HepG2 (cell line): ENCODE data around the gene KCNJ1. TPM values are rescaled to one million over a fixed set of nuclear protein-coding genes. Genes with fewer than 3 reads are reported as not detected.

Experiments
- ATAC-seq: fragments of 200-7000 bp; cut with Tn5 transposase; 3 replicates; pipeline ENCODE4 v1.9.1; 2020; ENCODE audit warnings: mild to moderate bottlenecking, moderate library complexity
- BruUV-seq: library from RNA; stranded (reverse); fragments of 400-500 nt; replicated peaks from 2 replicates; lab custom pipeline; 2021; lab: Mats Ljungman, UMichigan
- CTCF ChIA-PET: fragments of 300-600 bp; formaldehyde crosslinking; extraction: SDS; loops from one replicate; lab custom pipeline; 2021; ENCODE audit warnings: low total read pairs, inconsistent platforms, low intra/inter-chr PET ratio; lab: Yijun Ruan, JAX
- POLR2A ChIA-PET: fragments of 350-600 bp; sonication (Branson Sonifier 250); formaldehyde crosslinking; loops from one replicate; lab custom pipeline; 2020; ENCODE audit warnings: antibody characterized with exemption, inconsistent platforms; lab: Yijun Ruan, JAX
- DNase-seq: peaks from one replicate; pipeline ENCODE4 v3.0.0-alpha.2; 2015; ENCODE audit warnings: low spot score
- FAIRE-seq: peaks from 3 replicates; lab custom pipeline; 2011; peaks lifted over from hg19 to GRCh38; lab: Jason Lieb, UNC
- H2AFZ ChIP-seq: one replicate; pipeline ENCODE4 v1.6.1; 2011; ENCODE audit warnings: low read length, inconsistent platforms
- H3K27ac ChIP-seq: fragments of 300-600 bp; 3 replicates; pipeline ENCODE4 v1.8.0; 2011; ENCODE audit warnings: mixed run types, mild to moderate bottlenecking, mixed read lengths, low read length, inconsistent platforms; ENCODE audit not compliant: insufficient read depth; ENCODE audit errors: extremely low read length
- H3K27me3 ChIP-seq, 2 experiments: fragments of 200-600 bp in 1 of 2; 2 replicates in 1 of 2; 3 replicates in 1 of 2; pipeline versions ENCODE4 v1.6.0 to v1.8.0; 2011; ENCODE audit warnings: low read length in 2 of 2, mild to moderate bottlenecking in 2 of 2, moderate library complexity in 2 of 2, inconsistent platforms in 1 of 2; ENCODE audit not compliant: insufficient read depth in 2 of 2, control insufficient read depth in 1 of 2
- H3K36me3 ChIP-seq, 2 experiments: fragments of 200-600 bp in 1 of 2; replicated peaks in 1 of 2; 2 replicates in 1 of 2; 3 replicates in 1 of 2; pipeline versions ENCODE4 v1.5.1 to v1.8.0; 2011; ENCODE audit warnings: low read length in 2 of 2, inconsistent platforms in 1 of 2; ENCODE audit not compliant: insufficient read depth in 2 of 2, control insufficient read depth in 1 of 2
- H3K4me1 ChIP-seq: 2 replicates; pipeline ENCODE4 v1.5.1; 2012; ENCODE audit warnings: low read length, inconsistent platforms; ENCODE audit not compliant: insufficient read depth
- H3K4me2 ChIP-seq: 2 replicates; pipeline ENCODE4 v1.6.0; 2011; ENCODE audit warnings: low read depth, low read length, inconsistent platforms
- H3K4me3 ChIP-seq, 3 experiments: fragments of 200-600 bp in 1 of 3; sonication (generic), shearing (Covaris generic) in 1 of 3; replicated peaks in 1 of 3; 2 replicates each; pipeline ENCODE4 v1.5.1; 2011 to 2016; ENCODE audit warnings: low read length in 3 of 3, inconsistent platforms in 2 of 3, low read depth in 2 of 3, mild to moderate bottlenecking in 2 of 3, control low read depth in 1 of 3, mixed read lengths in 1 of 3; ENCODE audit not compliant: insufficient read depth in 1 of 3
- H3K79me2 ChIP-seq: one replicate; pipeline ENCODE4 v1.6.1; 2011; ENCODE audit warnings: low read length, inconsistent platforms; ENCODE audit not compliant: insufficient read depth
- H3K9ac ChIP-seq: 2 replicates; pipeline ENCODE4 v1.6.0; 2011; ENCODE audit warnings: mild to moderate bottlenecking, low read depth, low read length, inconsistent platforms; ENCODE audit not compliant: insufficient read depth
- H3K9me3 ChIP-seq: 2 replicates; pipeline ENCODE4 v1.5.1; 2012; ENCODE audit warnings: mild to moderate bottlenecking, low read length
- H4K20me1 ChIP-seq: 2 replicates; pipeline ENCODE4 v1.6.0; 2011; ENCODE audit warnings: inconsistent platforms, mild to moderate bottlenecking, low read length, moderate library complexity; ENCODE audit not compliant: insufficient read depth
- CENPT ChIP-seq: sonication (generic); formaldehyde crosslinking; IDR thresholded peaks from 2 replicates; pipeline ENCODE4 v1.8.0; 2022; ENCODE audit warnings: low read depth, mild to moderate bottlenecking, moderate library complexity, missing genetic modification reagents
- CHD4 ChIP-seq: fragments of 200-600 bp; sonication (generic); IDR thresholded peaks from 2 replicates; pipeline ENCODE4 v1.7.0; 2017; ENCODE audit warnings: mild to moderate bottlenecking, low read length, borderline replicate concordance
- FIP1L1 ChIP-seq: fragments of 200-400 bp; formaldehyde crosslinking; IDR thresholded peaks from 2 replicates; pipeline ENCODE4 v1.6.1; 2018; ENCODE audit warnings: low read depth, mild to moderate bottlenecking, low read length, moderate library complexity, borderline replicate concordance; ENCODE audit not compliant: insufficient read depth
- HOXA7 ChIP-seq: sonication (generic); formaldehyde crosslinking; IDR thresholded peaks from 2 replicates; pipeline ENCODE4 v1.8.1; 2022; ENCODE audit warnings: mild to moderate bottlenecking, missing genetic modification reagents, moderate library complexity
- KDM4B ChIP-seq: sonication (generic); formaldehyde crosslinking; IDR thresholded peaks from 2 replicates; pipeline ENCODE4 v1.4.0; 2020; ENCODE audit warnings: missing genetic modification reagents
- MTF2 ChIP-seq: sonication (generic); formaldehyde crosslinking; IDR thresholded peaks from 2 replicates; pipeline ENCODE4 v1.5.0; 2020; ENCODE audit warnings: missing genetic modification reagents, borderline replicate concordance
- MYNN ChIP-seq: sonication (generic); formaldehyde crosslinking; IDR thresholded peaks from 2 replicates; pipeline ENCODE4 v1.4.0; 2020; ENCODE audit warnings: mild to moderate bottlenecking, low read depth, missing genetic modification reagents
- NFKBIZ ChIP-seq: IDR thresholded peaks from 2 replicates; pipeline ENCODE4 v1.6.1; 2018; ENCODE audit warnings: missing genetic modification reagents, missing compliant biosample characterization
- NRL ChIP-seq: sonication (generic); formaldehyde crosslinking; IDR thresholded peaks from 2 replicates; pipeline ENCODE4 v1.5.0; 2020; ENCODE audit warnings: missing genetic modification reagents, mild to moderate bottlenecking, moderate library complexity, borderline replicate concordance
- PCBP2 ChIP-seq: fragments of 200-400 bp; formaldehyde crosslinking; optimal IDR thresholded peaks from 2 replicates; pipeline ENCODE3; 2018; ENCODE audit warnings: low read length, low read depth; ENCODE audit not compliant: poor library complexity, severe bottlenecking
- RARG ChIP-seq: sonication (generic); formaldehyde crosslinking; IDR thresholded peaks from 2 replicates; pipeline ENCODE4 v1.4.0; 2020; ENCODE audit warnings: low read depth, mild to moderate bottlenecking, missing genetic modification reagents
- RCOR2 ChIP-seq: IDR thresholded peaks from 2 replicates; pipeline ENCODE4 v1.6.1; 2016; ENCODE audit warnings: missing biosample characterization, missing genetic modification reagents
- RNF2 ChIP-seq: fragments of 450-650 bp; conservative IDR thresholded peaks from 2 replicates; pipeline ENCODE4 v1.6.1; 2016; ENCODE audit warnings: low read depth
- SNAPC2 ChIP-seq: sonication (generic); formaldehyde crosslinking; IDR thresholded peaks from 2 replicates; pipeline ENCODE4 v1.8.1; 2022; ENCODE audit warnings: mild to moderate bottlenecking, missing genetic modification reagents
- SOX13 ChIP-seq, 3 experiments: fragments of 450-650 bp in 1 of 3; sonication (generic) in 1 of 3; formaldehyde crosslinking in 1 of 3; IDR thresholded peaks in 2 of 3; conservative IDR thresholded peaks in 1 of 3; 2 replicates each; pipeline versions ENCODE4 v1.5.0 to v1.6.1; 2016 to 2020; ENCODE audit warnings: antibody characterized with exemption in 1 of 3, mild to moderate bottlenecking in 1 of 3, missing compliant biosample characterization in 1 of 3, missing genetic modification reagents in 1 of 3, moderate library complexity in 1 of 3
- ZIK1 ChIP-seq: sonication (generic); formaldehyde crosslinking; IDR thresholded peaks from 2 replicates; pipeline ENCODE4 v1.5.0; 2020; ENCODE audit warnings: mild to moderate bottlenecking, low read depth, missing genetic modification reagents, borderline replicate concordance
- ZKSCAN5 ChIP-seq: sonication (generic); formaldehyde crosslinking; IDR thresholded peaks from 2 replicates; pipeline ENCODE4 v1.5.1; 2020; ENCODE audit warnings: mild to moderate bottlenecking, missing genetic modification reagents
- ZNF431 ChIP-seq: sonication (generic); formaldehyde crosslinking; IDR thresholded peaks from 2 replicates; pipeline ENCODE4 v1.9.0; 2022; ENCODE audit warnings: missing genetic modification reagents, low read depth, mild to moderate bottlenecking, borderline replicate concordance
- ZNF776 ChIP-seq: sonication (generic); formaldehyde crosslinking; IDR thresholded peaks from 2 replicates; pipeline ENCODE4 v1.4.0; 2020; ENCODE audit warnings: mild to moderate bottlenecking, missing genetic modification reagents
- WGBS: methylation state at CpG from one replicate; pipeline ENCODE4 v1.1.6; 2017; ENCODE audit warnings: low lambda C conversion rate; 5-methylcytosine and 5-hydroxymethylcytosine counted together
- in situ Hi-C: cut with HindIII; loops from 2 replicates; pipeline ENCODE4 v1.10.0; 2017; ENCODE audit warnings: low pct_unique_long_range_greater_than_20kb; ENCODE audit not compliant: extremely low pct_ligation_motif_present
- intact Hi-C: fragments of 100-400 bp; cut with micrococcal nuclease; formaldehyde crosslinking; loops from one replicate; pipeline ENCODE4 v1.10.0; 2022; ENCODE audit not compliant: unreplicated experiment
- polyA plus RNA-seq, 8 experiments: library from polyadenylated mRNA; depleted of rRNA in 3 of 8; stranded (reverse) in 7 of 8; unstranded in 1 of 8; fragments of >200 nt; fragmentation: Illumina TruSeq in 4 of 8; extraction: Trizol in 4 of 8; gene quantifications; 2 replicates each; pipeline versions ENCODE4 v1.2.1 to v1.2.3, GENCODE V29; 2011 to 2016; ENCODE audit warnings: low read depth in 4 of 8, missing spikeins in 1 of 8, mixed read lengths in 1 of 8; ENCODE audit not compliant: insufficient read depth in 1 of 8
- total RNA-seq, 5 experiments: library from RNA; depleted of rRNA; stranded (reverse); fragments of >200 nt; fragmentation: Illumina TruSeq; extraction: Trizol; gene quantifications; 2 replicates each; pipeline ENCODE4 v1.2.3, GENCODE V29; 2016; ENCODE audit warnings: low read depth in 1 of 5

KCNJ1 gene
- total and polyA plus RNA-seq, 2 of the 13 experiments (the other 11 are each of a cell fraction or from before 2014, with no cell fraction given) = not detected

- no peaks in the 10 kb centered on the region for H3K36me3 ChIP-seq
- H3K9me3 ChIP-seq = no peaks in the 10 kb centered on the region
- no peak overlapping the region for H3K4me3 ChIP-seq
- no peak overlapping the region for H3K9ac ChIP-seq
- ChIA-PET POLR2A (no interaction called here), CTCF (no interaction called here)
- 48% methylated on average over 7 of the region's 17 CpGs for WGBS
- ATAC-seq (no peak), DNase-seq (no peak), FAIRE-seq (no peak)
- no peak overlapping the region for H2AFZ ChIP-seq
- BruUV-seq = no TSS peak
- no peaks in the 10 kb centered on the region for H3K79me2 ChIP-seq
- TF ChIP-seq NRL (no peak), SNAPC2 (CRISPR knock-in tag) (no peak), CHD4 (no peak), NFKBIZ (no peak), ZNF431 (CRISPR knock-in tag) (no peak), ZNF776 (no peak), MYNN (no peak), FIP1L1 (no peak), ZIK1 (CRISPR knock-in tag) (no peak), HOXA7 (no peak), RARG (CRISPR knock-in tag) (no peak), KDM4B (CRISPR knock-in tag) (no peak), RNF2 (no peak), ZKSCAN5 (CRISPR knock-in tag) (no peak), MTF2 (CRISPR knock-in tag) (no peak), CENPT (CRISPR knock-in tag) (no peak), SOX13 (IDR thresholded peaks at IDR 0.05) (no peak), SOX13 (CRISPR knock-in tag; conservative IDR thresholded peaks at IDR 0.05 in 1 of 2, IDR thresholded peaks at IDR 0.05 in 1 of 2) (no peak), RCOR2 (no peak), PCBP2 (no peak)
- H3K4me2 ChIP-seq = no peak overlapping the region
- H3K27me3 ChIP-seq = peaks cover 3 to 22% of the 10 kb centered on the region in 2 experiments; a peak in 3 of 5 replicates
- in situ Hi-C loops = no loop called here
- H3K27ac ChIP-seq = no peak overlapping the region
- H4K20me1 ChIP-seq = no peaks in the 10 kb centered on the region
- intact Hi-C loops = no loop called here
- no peaks in the 10 kb centered on the region for H3K4me1 ChIP-seq
Observed at GRCh38 chr11:128911239-128911638, 44.1 kb upstream of the KCNJ1 start.
